HAP-1 (cell line): ENCODE measurements around the gene VAMP3.

ENCODE experiments used
- DNase-seq, 2 experiments: peaks; one replicate each; pipeline ENCODE4 v3.0.0-alpha.2; 2016 to 2020; ENCODE audit warnings: low spot score in 2 of 2
- H3K27me3 ChIP-seq: fragments of 250-450 bp; sonication (Bioruptor Pico); 2 replicates; pipeline ENCODE4 v1.5.1; 2020; ENCODE audit warnings: low read depth, mild to moderate bottlenecking, moderate library complexity
- H3K36me3 ChIP-seq: fragments of 250-450 bp; sonication (Bioruptor Pico); replicated peaks from 2 replicates; pipeline ENCODE4 v1.5.1; 2020; ENCODE audit warnings: mild to moderate bottlenecking
- H3K4me1 ChIP-seq: fragments of 250-450 bp; sonication (Bioruptor Pico); 2 replicates; pipeline ENCODE4 v1.5.1; 2020; ENCODE audit warnings: mild to moderate bottlenecking
- H3K4me3 ChIP-seq: fragments of 250-450 bp; sonication (Bioruptor Pico); 2 replicates; pipeline ENCODE4 v1.5.1; 2020; ENCODE audit warnings: mild to moderate bottlenecking, moderate library complexity
- H3K9me3 ChIP-seq: fragments of 250-450 bp; sonication (Bioruptor Pico); 2 replicates; pipeline ENCODE4 v1.5.1; 2020; ENCODE audit warnings: mild to moderate bottlenecking, moderate library complexity
- in situ Hi-C: fragments of 300-500 bp; cut with MboI; formaldehyde crosslinking; loops from 3 replicates; pipeline ENCODE4 v1.14.3; 2020; ENCODE audit warnings: low sequenced_read_pairs, inconsistent platforms, mixed read lengths

The VAMP3 gene

GRCh38 chr1:7751174-7751573, 19.9 kb upstream of the VAMP3 start:
- H3K4me3 ChIP-seq: no peak overlapping the region
- H3K36me3 ChIP-seq: peaks cover 9% of the 10 kb centered on the region; the same call in 1 of the 2 replicates
- in situ Hi-C loops: loop anchor here (5.0 kb wide), 1 partner anchor 79 kb away; no protein-coding TSS in a partner anchor
- H3K27me3 ChIP-seq: no peaks in the 10 kb centered on the region
- peaks cover 8% of the 10 kb centered on the region for H3K4me1 ChIP-seq
- no peak for DNase-seq
- no peaks in the 10 kb centered on the region for H3K9me3 ChIP-seq

GRCh38 chr1:7752512-7753417, 18.3 kb upstream of the VAMP3 start:
- DNase-seq: peak; percentile 75 to 76
- in situ Hi-C loops: loop anchor here (5.0 kb wide), 1 partner anchor 80 kb away; no protein-coding TSS in a partner anchor
- peak overlapping the region; percentile 11; the same call in 1 of the 2 replicates for H3K4me3 ChIP-seq

GRCh38 chr1:7753641-7754040, 17.5 kb upstream of the VAMP3 start:
- no peaks in the 10 kb centered on the region for H3K9me3 ChIP-seq
- peaks cover 8% of the 10 kb centered on the region for H3K4me1 ChIP-seq
- H3K36me3 ChIP-seq: peaks cover 5% of the 10 kb centered on the region; the same call in 1 of the 2 replicates
- H3K4me3 ChIP-seq: no peak overlapping the region
- no peak for DNase-seq
- no peaks in the 10 kb centered on the region for H3K27me3 ChIP-seq
- in situ Hi-C loops: loop anchor here (5.0 kb wide), 1 partner anchor 81 kb away; no protein-coding TSS in a partner anchor

More at GRCh38 chr1:7752512-7753417, 18.3 kb upstream of the VAMP3 start:
- Histone ChIP-seq H3K4me1 (peaks cover 8% of the 10 kb centered on the region), H3K9me3 (no peaks in the 10 kb centered on the region), H3K36me3 (peaks cover 9% of the 10 kb centered on the region; the same call in 1 of the 2 replicates), H3K27me3 (no peaks in the 10 kb centered on the region)

- in situ Hi-C loops: loop anchor here (5.0 kb wide), 1 partner anchor 82 kb away; no protein-coding TSS in a partner anchor
- Histone ChIP-seq H3K36me3 (no peaks in the 10 kb centered on the region), H3K4me1 (peaks cover 8% of the 10 kb centered on the region), H3K9me3 (no peaks in the 10 kb centered on the region), H3K27me3 (no peaks in the 10 kb centered on the region), H3K4me3 (no peak overlapping the region)
- no peak for DNase-seq
Observed at GRCh38 chr1:7754234-7754633, 16.9 kb upstream of the VAMP3 start.

- in situ Hi-C loops: no loop called here
Observed at GRCh38 chr1:7755448-7755847, 15.6 kb upstream of the VAMP3 start.

GRCh38 chr1:7760245-7760644, 10.9 kb upstream of the VAMP3 start:
- H3K4me1 ChIP-seq: no peaks in the 10 kb centered on the region
- H3K9me3 ChIP-seq: no peaks in the 10 kb centered on the region
- H3K36me3 ChIP-seq: no peaks in the 10 kb centered on the region
- H3K27me3 ChIP-seq: no peaks in the 10 kb centered on the region
- in situ Hi-C loops: no loop called here
- no peak for DNase-seq
- H3K4me3 ChIP-seq: no peak overlapping the region

More at GRCh38 chr1:7755448-7755847, 15.6 kb upstream of the VAMP3 start:
- DNase-seq: peak in 1 of 2 experiments; percentile 22
- no peaks in the 10 kb centered on the region for H3K36me3 ChIP-seq
- H3K9me3 ChIP-seq: no peaks in the 10 kb centered on the region
- H3K4me3 ChIP-seq: no peak overlapping the region
- H3K27me3 ChIP-seq: no peaks in the 10 kb centered on the region
- peaks cover 8% of the 10 kb centered on the region for H3K4me1 ChIP-seq

- no peaks in the 10 kb centered on the region for H3K36me3 ChIP-seq
- no peaks in the 10 kb centered on the region for H3K9me3 ChIP-seq
- H3K4me1 ChIP-seq: no peaks in the 10 kb centered on the region
- H3K4me3 ChIP-seq: no peak overlapping the region
- H3K27me3 ChIP-seq: no peaks in the 10 kb centered on the region
- DNase-seq: no peak
- in situ Hi-C loops: no loop called here
Observed at GRCh38 chr1:7761103-7761502, 10.0 kb upstream of the VAMP3 start.

GRCh38 chr1:7767176-7767575, 3.9 kb upstream of the VAMP3 start:
- Histone ChIP-seq H3K27me3 (no peaks in the 10 kb centered on the region), H3K4me3 (no peak overlapping the region), H3K4me1 (peaks cover 10% of the 10 kb centered on the region), H3K36me3 (no peaks in the 10 kb centered on the region; the same call in 1 of the 2 replicates), H3K9me3 (no peaks in the 10 kb centered on the region)
- in situ Hi-C loops: no loop called here
- DNase-seq: no peak

GRCh38 chr1:7768583-7768982, 2.5 kb upstream of the VAMP3 start:
- in situ Hi-C loops: no loop called here
- Histone ChIP-seq H3K27me3 (no peaks in the 10 kb centered on the region), H3K36me3 (peaks cover 7% of the 10 kb centered on the region; the same call in 1 of the 2 replicates), H3K4me3 (no peak overlapping the region), H3K9me3 (no peaks in the 10 kb centered on the region), H3K4me1 (peaks cover 14% of the 10 kb centered on the region)
- DNase-seq: no peak

GRCh38 chr1:7769673-7770412, 1.3 kb upstream of the VAMP3 start:
- Histone ChIP-seq H3K4me1 (peaks cover 14% of the 10 kb centered on the region), H3K4me3 (no peak overlapping the region; the same call in 1 of the 2 replicates), H3K36me3 (peaks cover 9% of the 10 kb centered on the region; the same call in 1 of the 2 replicates), H3K9me3 (no peaks in the 10 kb centered on the region), H3K27me3 (no peaks in the 10 kb centered on the region)
- in situ Hi-C loops: no loop called here
- DNase-seq: no peak

- Histone ChIP-seq H3K4me3 (peak overlapping the region; percentile 74), H3K4me1 (peaks cover 14% of the 10 kb centered on the region), H3K36me3 (peaks cover 9% of the 10 kb centered on the region; the same call in 1 of the 2 replicates), H3K9me3 (no peaks in the 10 kb centered on the region), H3K27me3 (no peaks in the 10 kb centered on the region)
- in situ Hi-C loops: no loop called here
- peak in 1 of 2 experiments; percentile 8 for DNase-seq
Observed at GRCh38 chr1:7770669-7770996, 463 bp upstream of the VAMP3 start.

- in situ Hi-C loops: no loop called here
- H3K9me3 ChIP-seq: no peaks in the 10 kb centered on the region
- peak overlapping the region; percentile 74 for H3K4me3 ChIP-seq
- no peak for DNase-seq
- peaks cover 13% of the 10 kb centered on the region for H3K36me3 ChIP-seq
- no peaks in the 10 kb centered on the region for H3K27me3 ChIP-seq
- H3K4me1 ChIP-seq: peaks cover 14% of the 10 kb centered on the region
Observed at GRCh38 chr1:7771823-7772299, 765 bp downstream of the VAMP3 start.

- Histone ChIP-seq H3K4me1 (peaks cover under 1% of the 10 kb centered on the region), H3K36me3 (peaks cover 44% of the 10 kb centered on the region), H3K27me3 (no peaks in the 10 kb centered on the region), H3K4me3 (no peak overlapping the region), H3K9me3 (no peaks in the 10 kb centered on the region)
- DNase-seq: no peak
- in situ Hi-C loops: no loop called here
Observed at GRCh38 chr1:7777591-7777990, 6.5 kb downstream of the VAMP3 start.
